ENCODE data around the gene CALR.
A peak's percentile ranks its signal among the peaks of the same experiment; 100 is the strongest.

CALR gene

GRCh38 chr19:12955996-12956395, 17.6 kb downstream of the CALR start:
- H3K27ac ChIP-seq, result peak overlapping the region; percentile 92
- TF ChIP-seq ZFX (IDR thresholded peaks at IDR 0.05; ENCODE audit: borderline replicate concordance) (no peak), CTCF (IDR thresholded peaks at IDR 0.05) (no peak)

GRCh38 chr19:12956446-12957388, 18.3 kb downstream of the CALR start, which contains the start of gene GADD45GIP1:
TSS of gene GADD45GIP1 (minus strand) at chr19:12957223. CDS start at chr19:12957212, 11 bp downstream.
- no peak for TF ChIP-seq ZFX (IDR thresholded peaks at IDR 0.05; ENCODE audit: borderline replicate concordance)
- TF ChIP-seq CTCF (IDR thresholded peaks at IDR 0.05), result no peak
- peak within 1 kb of the TSS; percentile 92 for H3K27ac ChIP-seq

- peak overlapping the region; percentile 92 for H3K27ac ChIP-seq
These were observed 19.1 kb downstream of the CALR start for GRCh38 chr19:12957389-12957952.

GRCh38 chr19:12959481-12959880, 21.1 kb downstream of the CALR start:
- no peak overlapping the region for H3K27ac ChIP-seq
- TF ChIP-seq ZFX (IDR thresholded peaks at IDR 0.05; ENCODE audit: borderline replicate concordance) (no peak), CTCF (IDR thresholded peaks at IDR 0.05) (no peak)

GRCh38 chr19:12965017-12965811, 26.8 kb downstream of the CALR start:
- TF ChIP-seq CTCF (IDR thresholded peaks at IDR 0.05), result peak; percentile 98
- no peak for TF ChIP-seq ZFX (IDR thresholded peaks at IDR 0.05; ENCODE audit: borderline replicate concordance)
- H3K27ac ChIP-seq, result peak overlapping the region; percentile 68

- TF ChIP-seq ZFX (IDR thresholded peaks at IDR 0.05; ENCODE audit: borderline replicate concordance), result no peak
- TF ChIP-seq CTCF (IDR thresholded peaks at IDR 0.05), result no peak
- H3K27ac ChIP-seq, result peak overlapping the region; percentile 68
These were observed 27.4 kb downstream of the CALR start for GRCh38 chr19:12965812-12966135.

- H3K27ac ChIP-seq, result no peak overlapping the region
- TF ChIP-seq CTCF (IDR thresholded peaks at IDR 0.05) (no peak), ZFX (IDR thresholded peaks at IDR 0.05; ENCODE audit: borderline replicate concordance) (no peak)
These were observed 29.5 kb downstream of the CALR start for GRCh38 chr19:12967907-12968306.
